ENCODE measurements around the gene GPR162.

GPR162 gene

GRCh38 chr12:6837370-6838060, 15.9 kb downstream of the GPR162 start:
- no peak for DNase-seq (ENCODE audit: low read depth)
- no peak for TF ChIP-seq CTCF (IDR thresholded peaks at IDR 0.05; ENCODE audit: low read depth, low read length, missing control alignments)
- no peak overlapping the region for H3K4me3 ChIP-seq (ENCODE audit: low read depth, low read length)

- no peak for TF ChIP-seq CTCF (IDR thresholded peaks at IDR 0.05; ENCODE audit: low read depth, low read length, missing control alignments)
- DNase-seq (ENCODE audit: low read depth): no peak
- H3K4me3 ChIP-seq (ENCODE audit: low read depth, low read length): no peak overlapping the region
Measured at GRCh38 chr12:6838854-6839253, 17.2 kb downstream of the GPR162 start.

- no peak overlapping the region for H3K4me3 ChIP-seq (ENCODE audit: low read depth, low read length)
- no peak for TF ChIP-seq CTCF (IDR thresholded peaks at IDR 0.05; ENCODE audit: low read depth, low read length, missing control alignments)
- DNase-seq (ENCODE audit: low read depth): peak; percentile 71
Measured at GRCh38 chr12:6839482-6840201, 18.0 kb downstream of the GPR162 start.

GRCh38 chr12:6840330-6840729, 18.7 kb downstream of the GPR162 start:
- DNase-seq (ENCODE audit: low read depth): no peak
- no peak for TF ChIP-seq CTCF (IDR thresholded peaks at IDR 0.05; ENCODE audit: low read depth, low read length, missing control alignments)
- no peak overlapping the region for H3K4me3 ChIP-seq (ENCODE audit: low read depth, low read length)

- no peak for TF ChIP-seq CTCF (IDR thresholded peaks at IDR 0.05; ENCODE audit: low read depth, low read length, missing control alignments)
- no peak for DNase-seq (ENCODE audit: low read depth)
- H3K4me3 ChIP-seq (ENCODE audit: low read depth, low read length): no peak within 1 kb of the TSS
Measured at GRCh38 chr12:6840761-6841515, 19.3 kb downstream of the GPR162 start, which contains the start of gene GNB3. Gene GNB3 (plus strand): TSS chr12:6840925. CDS start chr12:6841288, 363 bp downstream.

- TF ChIP-seq CTCF (IDR thresholded peaks at IDR 0.05; ENCODE audit: low read depth, low read length, missing control alignments): no peak
- DNase-seq (ENCODE audit: low read depth): no peak
- H3K4me3 ChIP-seq (ENCODE audit: low read depth, low read length): no peak overlapping the region
Measured at GRCh38 chr12:6842075-6842474, 20.5 kb downstream of the GPR162 start.
